IMR-90 (cell line): ENCODE measurements around the gene TGM5. TPM values are rescaled to one million over a fixed set of nuclear protein-coding genes. Genes with fewer than 3 reads are reported as not detected.

Experiments used
- ATAC-seq: fragments of 200-7000 bp; cut with Tn5 transposase; 2 replicates; pipeline ENCODE4 v1.9.1; 2020; ENCODE audit warnings: low read depth, mild to moderate bottlenecking, moderate library complexity
- BruUV-seq: library from RNA; stranded (reverse); fragments of 400-500 nt; replicated peaks from 2 replicates; lab custom pipeline; 2021; lab: Mats Ljungman, UMichigan
- CTCF ChIA-PET: fragments of 300-600 bp; formaldehyde crosslinking; extraction: SDS; loops from one replicate; lab custom pipeline; 2021; ENCODE audit warnings: antibody characterized with exemption; lab: Yijun Ruan, JAX
- POLR2A ChIA-PET: fragments of 300-600 bp; sonication (Branson Sonifier 250); formaldehyde crosslinking; loops from one replicate; lab custom pipeline; 2022; ENCODE audit warnings: antibody characterized with exemption; ENCODE audit not compliant: unreplicated experiment; lab: Charles Lee
- DNase-seq: peaks from one replicate; pipeline ENCODE4 v3.0.0; 2013
- H2AFZ ChIP-seq: replicated peaks from 2 replicates; pipeline ENCODE3; 2013; ENCODE audit warnings: low read length, mild to moderate bottlenecking; ENCODE audit not compliant: poor library complexity
- H2AK5ac ChIP-seq: 2 replicates; pipeline ENCODE4 v1.6.1; 2013; ENCODE audit warnings: low read depth, low read length, inconsistent platforms
- H2AK9ac ChIP-seq: replicated peaks from 2 replicates; pipeline ENCODE3; 2013; ENCODE audit warnings: mild to moderate bottlenecking, low read depth, low read length, moderate library complexity; ENCODE audit not compliant: poor library complexity
- H2BK120ac ChIP-seq: 2 replicates; pipeline ENCODE4 v1.6.1; 2013; ENCODE audit warnings: low read depth, low read length, inconsistent platforms
- H2BK15ac ChIP-seq: 3 replicates; pipeline ENCODE4 v1.6.1; 2013; ENCODE audit warnings: low read depth, low read length, inconsistent platforms
- H2BK20ac ChIP-seq: 2 replicates; pipeline ENCODE4 v1.6.1; 2013; ENCODE audit warnings: low read depth, mild to moderate bottlenecking, inconsistent platforms, low read length, moderate library complexity
- H2BK5ac ChIP-seq: 2 replicates; pipeline ENCODE4 v1.6.1; 2013; ENCODE audit warnings: mild to moderate bottlenecking, low read depth, low read length, inconsistent platforms; ENCODE audit not compliant: poor library complexity, severe bottlenecking
- H3K14ac ChIP-seq: replicated peaks from 2 replicates; pipeline ENCODE4 v1.6.1; 2013; ENCODE audit warnings: low read depth, low read length, inconsistent platforms
- H3K18ac ChIP-seq: 2 replicates; pipeline ENCODE4 v1.6.1; 2013; ENCODE audit warnings: low read depth, low read length, control low read depth
- H3K23ac ChIP-seq: 2 replicates; pipeline ENCODE4 v1.6.1; 2013; ENCODE audit warnings: low read depth, low read length, inconsistent platforms
- H3K27ac ChIP-seq: 2 replicates; pipeline ENCODE4 v1.5.1; 2013; ENCODE audit warnings: mild to moderate bottlenecking, control low read depth, low read length; ENCODE audit not compliant: insufficient read depth
- H3K27me3 ChIP-seq: 2 replicates; pipeline ENCODE4 v1.6.1; 2013; ENCODE audit warnings: low read length; ENCODE audit not compliant: control insufficient read depth, insufficient read depth
- H3K36me3 ChIP-seq: 2 replicates; pipeline ENCODE4 v1.6.1; 2013; ENCODE audit warnings: low read length, mixed read lengths; ENCODE audit not compliant: control insufficient read depth, insufficient read depth
- H3K4ac ChIP-seq: 2 replicates; pipeline ENCODE4 v1.6.1; 2013; ENCODE audit warnings: low read depth, low read length, inconsistent platforms
- H3K4me1 ChIP-seq: 2 replicates; pipeline ENCODE4 v1.6.1; 2013; ENCODE audit warnings: low read length, mixed read lengths; ENCODE audit not compliant: control insufficient read depth, insufficient read depth
- H3K4me2 ChIP-seq: 2 replicates; pipeline ENCODE4 v1.6.1; 2013; ENCODE audit warnings: low read depth, mild to moderate bottlenecking, control low read depth, low read length, moderate library complexity
- H3K4me3 ChIP-seq: 2 replicates; pipeline ENCODE4 v1.5.1; 2013; ENCODE audit warnings: low read depth, mild to moderate bottlenecking, control low read depth, low read length, moderate library complexity; ENCODE audit not compliant: insufficient read depth
- H3K56ac ChIP-seq: 2 replicates; pipeline ENCODE4 v1.6.1; 2013; ENCODE audit warnings: low read length, inconsistent platforms; ENCODE audit not compliant: insufficient read depth; ENCODE audit errors: extremely low read depth
- H3K79me1 ChIP-seq, 2 experiments: 2 replicates each; pipeline ENCODE4 v1.6.1; 2013; ENCODE audit warnings: low read length in 2 of 2, inconsistent platforms in 1 of 2, low read depth in 1 of 2
- H3K9ac ChIP-seq: 2 replicates; pipeline ENCODE4 v1.6.1; 2013; ENCODE audit warnings: low read depth, low read length, control low read depth
- H3K9me1 ChIP-seq: 2 replicates; pipeline ENCODE4 v1.6.1; 2013; ENCODE audit warnings: low read length, inconsistent platforms; ENCODE audit not compliant: insufficient read depth
- H3K9me3 ChIP-seq: 2 replicates; pipeline ENCODE4 v1.6.1; 2013; ENCODE audit warnings: low read length; ENCODE audit not compliant: control insufficient read depth, insufficient read depth
- H4K20me1 ChIP-seq: 2 replicates; pipeline ENCODE4 v1.6.1; 2013; ENCODE audit warnings: low read length, inconsistent platforms; ENCODE audit not compliant: insufficient read depth
- H4K5ac ChIP-seq: 2 replicates; pipeline ENCODE4 v1.6.1; 2013; ENCODE audit warnings: mild to moderate bottlenecking, low read depth, low read length, control low read depth
- H4K8ac ChIP-seq, 2 experiments: 2 replicates each; pipeline ENCODE4 v1.6.1; 2013; ENCODE audit warnings: low read depth in 2 of 2, low read length in 2 of 2, control low read depth in 1 of 2, inconsistent platforms in 1 of 2
- H4K91ac ChIP-seq: 2 replicates; pipeline ENCODE4 v1.6.1; 2013; ENCODE audit warnings: low read depth, low read length, inconsistent platforms; ENCODE audit not compliant: insufficient read depth
- BHLHE40 ChIP-seq: fragments of 150-350 bp; IDR thresholded peaks from 2 replicates; pipeline ENCODE4 v1.6.1; 2016; ENCODE audit warnings: mild to moderate bottlenecking, low read depth, low read length
- CEBPB ChIP-seq: IDR thresholded peaks from 2 replicates; pipeline ENCODE4 v1.6.1; 2012; ENCODE audit warnings: low read depth, low read length, improper control_type of control experiment
- CHD1 ChIP-seq: IDR thresholded peaks from 2 replicates; pipeline ENCODE4 v1.6.1; 2012; ENCODE audit warnings: low read depth, low read length, improper control_type of control experiment
- CTCF ChIP-seq: conservative IDR thresholded peaks from 2 replicates; pipeline ENCODE4 v1.5.1; 2012; ENCODE audit warnings: mild to moderate bottlenecking, low read depth, low read length, improper control_type of control experiment
- ELK1 ChIP-seq: fragments of 150-350 bp; IDR thresholded peaks from 2 replicates; pipeline ENCODE4 v1.6.1; 2016; ENCODE audit warnings: low read depth, mild to moderate bottlenecking, low read length, moderate library complexity, borderline replicate concordance
- FOS ChIP-seq: fragments of 150-350 bp; IDR thresholded peaks from 2 replicates; pipeline ENCODE4 v1.6.1; 2016; ENCODE audit warnings: low read depth, low read length
- MAFK ChIP-seq: IDR thresholded peaks from 2 replicates; pipeline ENCODE4 v1.6.1; 2012; ENCODE audit warnings: low read depth, low read length, improper control_type of control experiment
- MAZ ChIP-seq: IDR thresholded peaks from 2 replicates; pipeline ENCODE4 v1.6.1; 2012; ENCODE audit warnings: low read depth, mild to moderate bottlenecking, low read length, improper control_type of control experiment, moderate library complexity, borderline replicate concordance
- MXI1 ChIP-seq: IDR thresholded peaks from 2 replicates; pipeline ENCODE4 v1.6.1; 2012; ENCODE audit warnings: low read depth, mild to moderate bottlenecking, low read length, moderate library complexity, borderline replicate concordance
- NFE2L2 ChIP-seq: fragments of 150-350 bp; IDR thresholded peaks from 2 replicates; pipeline ENCODE4 v1.6.1; 2016; ENCODE audit warnings: low read depth, mild to moderate bottlenecking, low read length
- POLR2A ChIP-seq: IDR thresholded peaks from 2 replicates; pipeline ENCODE4 v1.6.1; 2012; ENCODE audit warnings: mild to moderate bottlenecking, low read depth, low read length
- RAD21 ChIP-seq: IDR thresholded peaks from 2 replicates; pipeline ENCODE4 v1.6.1; 2012; ENCODE audit warnings: low read length, improper control_type of control experiment
- RCOR1 ChIP-seq: IDR thresholded peaks from 2 replicates; pipeline ENCODE4 v1.6.1; 2012; ENCODE audit warnings: mild to moderate bottlenecking, low read length, improper control_type of control experiment; ENCODE audit not compliant: insufficient replicate concordance
- RFX5 ChIP-seq: IDR thresholded peaks from 2 replicates; pipeline ENCODE4 v1.8.0; 2012; ENCODE audit warnings: low read depth, mild to moderate bottlenecking, low read length, moderate library complexity
- SMC3 ChIP-seq: fragments of 150-350 bp; IDR thresholded peaks from 2 replicates; pipeline ENCODE4 v1.6.1; 2016; ENCODE audit warnings: low read depth, mild to moderate bottlenecking, antibody characterized with exemption, low read length, moderate library complexity
- WGBS, 2 experiments: methylation state at CpG; one replicate each; pipeline versions ENCODE4 v1.1.5 to v1.1.7; 2013; ENCODE audit warnings: missing lambda C conversion rate in 2 of 2; ENCODE audit not compliant: insufficient read length in 1 of 2; ENCODE audit errors: extremely low coverage in 2 of 2; 5-methylcytosine and 5-hydroxymethylcytosine counted together
- dilution Hi-C: fragments of 300-500 bp; cut with HindIII; formaldehyde crosslinking; loops from one replicate; pipeline ENCODE4 v1.14.3; 2018; ENCODE audit warnings: low sequenced_read_pairs; ENCODE audit not compliant: unreplicated experiment
- in situ Hi-C: fragments of 300-500 bp; cut with MboI; formaldehyde crosslinking; loops from 3 replicates; pipeline ENCODE4 v1.14.3; 2019; ENCODE audit warnings: low sequenced_read_pairs, inconsistent platforms, mixed read lengths
- intact Hi-C: fragments of 100-400 bp; cut with micrococcal nuclease; formaldehyde crosslinking; loops from 2 replicates; pipeline ENCODE4 v1.10.0; 2022
- polyA plus RNA-seq, 3 experiments: library from polyadenylated mRNA; depleted of rRNA; stranded (reverse); fragments of >200 nt; gene quantifications; 2 replicates each; pipeline ENCODE4 v1.2.3, GENCODE V29; 2012; ENCODE audit warnings: low replicate concordance in 1 of 3
- total RNA-seq: library from RNA; depleted of rRNA; stranded (reverse); fragments of >200 nt; gene quantifications from 2 replicates; pipeline ENCODE4 v1.2.3, GENCODE V29; 2012
- TF ChIP-seq, protein P1 (sequence below): fragments of 150-350 bp; IDR thresholded peaks from 2 replicates; pipeline ENCODE4 v1.6.1; 2017; ENCODE audit warnings: mild to moderate bottlenecking, antibody characterized with exemption, low read length, low read depth

TGM5 gene
- total and polyA plus RNA-seq, 2 of the 4 experiments (the other 2 are of a cell fraction) = not detected

- no peak overlapping the region for H3K4me3 ChIP-seq
- no peak overlapping the region for H2AFZ ChIP-seq
- 0 out of 2 replicates have a peak overlapping the region, but pooled peaks have one; percentile 23 for H3K23ac ChIP-seq
- H2BK5ac ChIP-seq = no peak overlapping the region
- DNase-seq = peak; percentile 26
- H4K91ac ChIP-seq = no peak overlapping the region
- H3K9me1 ChIP-seq = no peaks in the 10 kb centered on the region; the same call in 1 of the 2 replicates
- H3K79me1 ChIP-seq = peaks cover 10 to 13% of the 10 kb centered on the region in 2 experiments
- H3K36me3 ChIP-seq = peaks cover 21% of the 10 kb centered on the region
- no peak overlapping the region for H3K4me2 ChIP-seq
- ATAC-seq = no peak
- H3K27me3 ChIP-seq = no peaks in the 10 kb centered on the region
- no peaks in the 10 kb centered on the region for H3K9me3 ChIP-seq
- no peak overlapping the region for H3K4ac ChIP-seq
- no peak overlapping the region for H2BK120ac ChIP-seq
- H2BK20ac ChIP-seq = no peak overlapping the region
- H2AK5ac ChIP-seq = no peak overlapping the region
- no peak overlapping the region for H2BK15ac ChIP-seq
- TF ChIP-seq CTCF (no peak), MXI1 (no peak), NFE2L2 (no peak), FOS (no peak), CEBPB (no peak), CHD1 (no peak), ELK1 (no peak), MAFK (no peak), RFX5 (no peak), BHLHE40 (no peak), SMC3 (no peak), MAZ (no peak), RAD21 (no peak), RCOR1 (no peak), POLR2A (no peak)
- TF ChIP-seq, protein P1, sequence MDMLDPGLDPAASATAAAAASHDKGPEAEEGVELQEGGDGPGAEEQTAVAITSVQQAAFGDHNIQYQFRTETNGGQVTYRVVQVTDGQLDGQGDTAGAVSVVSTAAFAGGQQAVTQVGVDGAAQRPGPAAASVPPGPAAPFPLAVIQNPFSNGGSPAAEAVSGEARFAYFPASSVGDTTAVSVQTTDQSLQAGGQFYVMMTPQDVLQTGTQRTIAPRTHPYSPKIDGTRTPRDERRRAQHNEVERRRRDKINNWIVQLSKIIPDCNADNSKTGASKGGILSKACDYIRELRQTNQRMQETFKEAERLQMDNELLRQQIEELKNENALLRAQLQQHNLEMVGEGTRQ = no peak
- no peak overlapping the region for H3K18ac ChIP-seq
- no peak overlapping the region for H3K56ac ChIP-seq
- peaks cover 5% of the 10 kb centered on the region for H3K4me1 ChIP-seq
- in situ Hi-C loops = no loop called here
- H4K20me1 ChIP-seq = no peaks in the 10 kb centered on the region
- POLR2A ChIA-PET = no interaction called here
- BruUV-seq = no TSS peak
- no peak overlapping the region for H3K27ac ChIP-seq
- H4K5ac ChIP-seq = no peak overlapping the region
- no peak overlapping the region for H3K14ac ChIP-seq
- no peak overlapping the region for H2AK9ac ChIP-seq
- no peak overlapping the region for H3K9ac ChIP-seq
- intact Hi-C loops = no loop called here
- no CpG with 5 or more reads among the region's 1 CpG for WGBS, 2 experiments
- dilution Hi-C loops = no loop called here
- H4K8ac ChIP-seq = no peak overlapping the region
- CTCF ChIA-PET = interaction anchor here (0.6 to 0.9 kb wide), 2 partner anchors 95 to 144 kb away, joined by 3 read pairs; no protein-coding TSS in a partner anchor
These were observed 76.5 kb downstream of the TGM5 start for GRCh38 chr15:43190178-43190577.
